ENCODE measurements around the gene INKA1. TPM values are rescaled to one million over a fixed set of nuclear protein-coding genes. Genes with fewer than 3 reads are reported as not detected.

Gene INKA1
- total RNA-seq, 1 experiment from 2014 or later: 1.4 TPM

DNA sequence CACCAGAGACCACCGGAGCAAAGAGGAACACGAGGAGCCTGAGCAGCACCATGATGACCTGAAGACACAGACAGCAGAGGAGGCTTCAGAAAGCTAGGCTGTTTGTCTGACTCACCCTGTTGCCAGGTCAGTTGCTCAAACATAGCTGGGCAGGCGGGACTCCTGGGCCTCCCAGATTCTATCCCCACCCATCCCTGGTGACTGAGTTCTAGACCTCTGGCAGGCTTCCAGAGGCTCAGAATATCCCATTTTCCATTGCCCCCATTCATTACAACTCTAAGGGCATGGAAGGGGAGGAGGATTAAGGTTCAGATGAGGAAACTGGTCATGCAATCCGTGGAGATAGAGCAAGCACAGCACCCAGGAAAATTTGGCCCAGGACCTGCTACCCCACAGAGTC lies 3.3 kb upstream of the INKA1 start, which contains the start of gene CDHR4:
Gene CDHR4, minus strand, starts transcription at position 113 of the 400 bp plus-strand sequence. Its CDS starts 61 bp downstream, at position 52.
- H3K9me3 Mint-ChIP-seq: no peaks in the 10 kb centered on the region
- no peak within 1 kb of the TSS for H3T11ph ChIP-seq (ENCODE audit: low read length)
- H2AFZ ChIP-seq (ENCODE audit: low read length): no peak within 1 kb of the TSS
- H3K27me3 ChIP-seq (ENCODE audit: insufficient read depth, low read length): no peaks in the 10 kb centered on the region; the same call in 1 of the 2 replicates
- no peak within 1 kb of the TSS for H3K27ac ChIP-seq (ENCODE audit: insufficient read length, low read depth, low read length)
- no peak within 1 kb of the TSS for H3K4me2 ChIP-seq (ENCODE audit: insufficient read depth, insufficient read length, low read length)
- H4K20me1 ChIP-seq (ENCODE audit: control insufficient read depth, insufficient read depth, insufficient read length): no peaks in the 10 kb centered on the region
- H2AK5ac ChIP-seq (ENCODE audit: insufficient read length, low read length): no peak within 1 kb of the TSS
- H2BK5ac ChIP-seq (ENCODE audit: insufficient read length, low read length): no peak within 1 kb of the TSS
- no peaks in the 10 kb centered on the region; the same call in 1 of the 2 replicates for H3K4me1 ChIP-seq (ENCODE audit: insufficient read depth, low read length)
- H3K23me2 ChIP-seq (ENCODE audit: insufficient read length, low read depth, low read length, poor library complexity, severe bottlenecking): peaks cover 14% of the 10 kb centered on the region
- no peak within 1 kb of the TSS for H2BK120ac ChIP-seq (ENCODE audit: low read depth, low read length, poor library complexity, severe bottlenecking)
- H3K36me3 Mint-ChIP-seq (ENCODE audit: insufficient read depth in 1 of 3, low read depth in 3 of 3): no peaks in the 10 kb centered on the region
- no peak within 1 kb of the TSS for H3K9ac ChIP-seq (ENCODE audit: extremely low read depth, insufficient read length, low read length)
- H2BK12ac ChIP-seq (ENCODE audit: insufficient read length, low read depth, low read length): no peak within 1 kb of the TSS
- no peak within 1 kb of the TSS for H3K14ac ChIP-seq (ENCODE audit: insufficient read depth, low read length)
- H2BK15ac ChIP-seq (ENCODE audit: low read depth, low read length): no peak within 1 kb of the TSS
- H3K27me3 Mint-ChIP-seq (ENCODE audit: low read depth): peaks cover 46% of the 10 kb centered on the region
- no peaks in the 10 kb centered on the region for H3K79me2 ChIP-seq (ENCODE audit: insufficient read depth, low read length)
- H3K27ac Mint-ChIP-seq: no peak within 1 kb of the TSS
- H3K4me1 Mint-ChIP-seq: peaks cover 9 to 11% of the 10 kb centered on the region in 2 experiments
- no peak for DNase-seq
- H3K4ac ChIP-seq (ENCODE audit: low read depth, low read length): no peak within 1 kb of the TSS
- no peak within 1 kb of the TSS for H4K8ac ChIP-seq (replicated peaks; ENCODE audit: insufficient read length, low read depth, low read length)
- H3K79me1 ChIP-seq (ENCODE audit: insufficient read depth, low read depth, low read length, poor library complexity, severe bottlenecking): no peaks in the 10 kb centered on the region
- H2BK20ac ChIP-seq (ENCODE audit: low read depth, low read length, poor library complexity, severe bottlenecking): no peak within 1 kb of the TSS
- H4K5ac ChIP-seq (ENCODE audit: insufficient read length, low read depth, low read length): no peak within 1 kb of the TSS
- no CpG with 5 or more reads among the region's 4 CpGs for WGBS (ENCODE audit: extremely low coverage, insufficient read length, low lambda C conversion rate)
- H3K18ac ChIP-seq (ENCODE audit: insufficient read length, low read depth, low read length): no peak within 1 kb of the TSS
- H3K9me3 ChIP-seq (ENCODE audit: control insufficient read depth, low read depth, low read length): no peaks in the 10 kb centered on the region
- no peak within 1 kb of the TSS for H3K23ac ChIP-seq (ENCODE audit: insufficient read length, low read depth, low read length)
- TF ChIP-seq, protein P1, sequence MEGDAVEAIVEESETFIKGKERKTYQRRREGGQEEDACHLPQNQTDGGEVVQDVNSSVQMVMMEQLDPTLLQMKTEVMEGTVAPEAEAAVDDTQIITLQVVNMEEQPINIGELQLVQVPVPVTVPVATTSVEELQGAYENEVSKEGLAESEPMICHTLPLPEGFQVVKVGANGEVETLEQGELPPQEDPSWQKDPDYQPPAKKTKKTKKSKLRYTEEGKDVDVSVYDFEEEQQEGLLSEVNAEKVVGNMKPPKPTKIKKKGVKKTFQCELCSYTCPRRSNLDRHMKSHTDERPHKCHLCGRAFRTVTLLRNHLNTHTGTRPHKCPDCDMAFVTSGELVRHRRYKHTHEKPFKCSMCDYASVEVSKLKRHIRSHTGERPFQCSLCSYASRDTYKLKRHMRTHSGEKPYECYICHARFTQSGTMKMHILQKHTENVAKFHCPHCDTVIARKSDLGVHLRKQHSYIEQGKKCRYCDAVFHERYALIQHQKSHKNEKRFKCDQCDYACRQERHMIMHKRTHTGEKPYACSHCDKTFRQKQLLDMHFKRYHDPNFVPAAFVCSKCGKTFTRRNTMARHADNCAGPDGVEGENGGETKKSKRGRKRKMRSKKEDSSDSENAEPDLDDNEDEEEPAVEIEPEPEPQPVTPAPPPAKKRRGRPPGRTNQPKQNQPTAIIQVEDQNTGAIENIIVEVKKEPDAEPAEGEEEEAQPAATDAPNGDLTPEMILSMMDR (conservative IDR thresholded peaks at IDR 0.05): no peak
- no peak within 1 kb of the TSS; a peak in 1 of 5 replicates for H3K4me3 Mint-ChIP-seq
- H3K56ac ChIP-seq (ENCODE audit: insufficient read length, low read depth, low read length): no peak within 1 kb of the TSS
- H4K91ac ChIP-seq (ENCODE audit: insufficient read length, low read depth, low read length): no peak within 1 kb of the TSS
